Adrenal gland (tissue), 12 donors: ENCODE measurements around the gene OR6T1. TPM values are rescaled to one million over a fixed set of nuclear protein-coding genes. Genes with fewer than 3 reads are reported as not detected.

Experiments used
- DNase-seq, 7 donors: peaks; one replicate each; pipeline ENCODE4 v3.0.0-alpha.2; 2019 to 2020
- H3K27ac ChIP-seq, 5 donors: fragments of 200-600 bp; sonication (generic) in 4 of 5; 1 replicate in 3 of 5; 2 replicates in 2 of 5; pipeline versions ENCODE4 v1.5.1 to v1.8.0; 2016 to 2020; ENCODE audit warnings: mild to moderate bottlenecking in 1 of 5
- H3K27me3 ChIP-seq: fragments of 200-600 bp; 2 replicates; pipeline ENCODE4 v1.8.0; 2021
- H3K36me3 ChIP-seq, 2 donors: fragments of 200-600 bp; replicated peaks in 1 of 2; 1 replicate in 1 of 2; 2 replicates in 1 of 2; pipeline versions ENCODE4 v1.5.1 to v1.8.0; 2018 to 2022
- H3K4me1 ChIP-seq, 2 donors: fragments of 200-600 bp; replicated peaks in 1 of 2; 1 replicate in 1 of 2; 2 replicates in 1 of 2; pipeline versions ENCODE4 v1.5.1 to v1.8.0; 2018 to 2021
- H3K4me3 ChIP-seq, 4 donors: fragments of 200-600 bp; sonication (generic) in 3 of 4; one replicate each; pipeline ENCODE4 v1.5.1; 2016 to 2018
- H3K9me3 ChIP-seq, 3 donors: fragments of 200-600 bp; sonication (generic) in 1 of 3; replicated peaks in 1 of 3; 1 replicate in 2 of 3; 2 replicates in 1 of 3; pipeline versions ENCODE4 v1.5.1 to v1.8.0; 2016 to 2021
- POLR2A ChIP-seq, 2 donors: fragments of 450-650 bp; IDR thresholded peaks; one replicate each; pipeline ENCODE4 v1.6.1; 2017; ENCODE audit warnings: antibody characterized with exemption in 2 of 2, mild to moderate bottlenecking in 2 of 2, moderate library complexity in 1 of 2
- WGBS, 4 donors: extraction: QIAGEN DNeasy Blood & Tissue Kit in 2 of 4; methylation state at CpG; one replicate each; pipeline versions ENCODE4 v1.1.5 to v1.1.7; 2013 to 2017; 5-methylcytosine and 5-hydroxymethylcytosine counted together
- intact Hi-C, 2 donors: fragments of 100-400 bp; cut with DNase I; formaldehyde crosslinking; loops; one replicate each; pipeline versions ENCODE4 v1.14.1 to v1.15.0; 2022 to 2023
- polyA plus RNA-seq, 3 donors: library from polyadenylated mRNA; stranded (reverse); fragments of 200-250 nt in 2 of 3; fragments of 350-450 nt in 1 of 3; fragmentation: Illumina TruSeq in 1 of 3; extraction: RNeasy Lipid Tissue Mini Kit (QIAGEN cat#74804) in 1 of 3; gene quantifications; one replicate each; pipeline ENCODE4 v1.2.3, GENCODE V29; 2013 to 2014
- total RNA-seq, 9 donors: library from RNA; depleted of rRNA in 4 of 9; stranded (reverse); fragments of >200 nt in 4 of 9; fragments of 120-200 nt in 1 of 9; fragmentation: NEBNext Ultra II Directional in 1 of 9; extraction: Animal tissue kit (Norgen Biotek cat#: 25700) in 1 of 9; gene quantifications; one replicate each; pipeline versions ENCODE4 v1.1.0 to v1.2.4, GENCODE V29; 2013 to 2023
- TF ChIP-seq, protein P1 (sequence below), 6 experiments: fragments of 450-650 bp in 4 of 6; fragments of 200-600 bp in 2 of 6; sonication (generic) in 1 of 6; IDR thresholded peaks; 1 replicate in 5 of 6; 2 replicates in 1 of 6; pipeline versions ENCODE4 v1.5.1 to v1.8.0; 2016 to 2021; ENCODE audit warnings: antibody characterized with exemption in 6 of 6, mild to moderate bottlenecking in 2 of 6, moderate library complexity in 1 of 6
- donor health status: healthy with polysubstance abuse.
- donor health status: Bipolar disorder and iron deficiency.
- donor health status: DM: yes; HTN: yes; CAD: no.
- donor health status: DM: no; HTN: no; CAD: no.
- donor health status: DM: no; HTN: no; CAD: no.
- donor health status: DM: yes; HTN: yes; CAD: no.

Gene OR6T1
- total and polyA plus RNA-seq, 12 donors: not detected

- no peak for DNase-seq
- Histone ChIP-seq H3K4me1 (no peaks in the 10 kb centered on the region), H3K27me3 (no peaks in the 10 kb centered on the region), H3K4me3 (no peak overlapping the region), H3K36me3 (no peaks in the 10 kb centered on the region), H3K9me3 (peaks cover 0 to 7% (median 0%) of the 10 kb centered on the region in 3 donors), H3K27ac (no peak overlapping the region)
- intact Hi-C loops: no loop called here
- no peak for TF ChIP-seq POLR2A (IDR thresholded peaks at IDR 0.05)
- TF ChIP-seq, protein P1, sequence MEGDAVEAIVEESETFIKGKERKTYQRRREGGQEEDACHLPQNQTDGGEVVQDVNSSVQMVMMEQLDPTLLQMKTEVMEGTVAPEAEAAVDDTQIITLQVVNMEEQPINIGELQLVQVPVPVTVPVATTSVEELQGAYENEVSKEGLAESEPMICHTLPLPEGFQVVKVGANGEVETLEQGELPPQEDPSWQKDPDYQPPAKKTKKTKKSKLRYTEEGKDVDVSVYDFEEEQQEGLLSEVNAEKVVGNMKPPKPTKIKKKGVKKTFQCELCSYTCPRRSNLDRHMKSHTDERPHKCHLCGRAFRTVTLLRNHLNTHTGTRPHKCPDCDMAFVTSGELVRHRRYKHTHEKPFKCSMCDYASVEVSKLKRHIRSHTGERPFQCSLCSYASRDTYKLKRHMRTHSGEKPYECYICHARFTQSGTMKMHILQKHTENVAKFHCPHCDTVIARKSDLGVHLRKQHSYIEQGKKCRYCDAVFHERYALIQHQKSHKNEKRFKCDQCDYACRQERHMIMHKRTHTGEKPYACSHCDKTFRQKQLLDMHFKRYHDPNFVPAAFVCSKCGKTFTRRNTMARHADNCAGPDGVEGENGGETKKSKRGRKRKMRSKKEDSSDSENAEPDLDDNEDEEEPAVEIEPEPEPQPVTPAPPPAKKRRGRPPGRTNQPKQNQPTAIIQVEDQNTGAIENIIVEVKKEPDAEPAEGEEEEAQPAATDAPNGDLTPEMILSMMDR (IDR thresholded peaks at IDR 0.05): no peak
- 48 to 64% (median 59%) methylated on average over 1 of the region's 1 CpG for WGBS, 4 donors
Measured at GRCh38 chr11:123973816-123974215, 30.2 kb upstream of the OR6T1 start.

- intact Hi-C loops: no loop called here
Measured at GRCh38 chr11:123956752-123957151, 13.1 kb upstream of the OR6T1 start.

GRCh38 chr11:123945132-123945531, 1.5 kb upstream of the OR6T1 start:
- H3K27ac ChIP-seq: no peak overlapping the region

More at GRCh38 chr11:123956752-123957151, 13.1 kb upstream of the OR6T1 start:
- DNase-seq: no peak
- no peak overlapping the region for H3K4me3 ChIP-seq
- TF ChIP-seq POLR2A (IDR thresholded peaks at IDR 0.05): no peak
- TF ChIP-seq, protein P1 (IDR thresholded peaks at IDR 0.05): no peak
- H3K27ac ChIP-seq: no peak overlapping the region
- H3K27me3 ChIP-seq: no peaks in the 10 kb centered on the region
- H3K4me1 ChIP-seq: no peaks in the 10 kb centered on the region
- no peaks in the 10 kb centered on the region for H3K36me3 ChIP-seq
- H3K9me3 ChIP-seq: no peaks in the 10 kb centered on the region

GRCh38 chr11:123942413-123942812, 1.2 kb downstream of the OR6T1 start:
- intact Hi-C loops: no loop called here
- H3K27me3 ChIP-seq: no peaks in the 10 kb centered on the region
- TF ChIP-seq POLR2A (IDR thresholded peaks at IDR 0.05): no peak
- TF ChIP-seq, protein P1 (IDR thresholded peaks at IDR 0.05): no peak
- H3K9me3 ChIP-seq: no peaks in the 10 kb centered on the region
- H3K4me1 ChIP-seq: no peaks in the 10 kb centered on the region
- DNase-seq: no peak
- WGBS, 4 donors: 84 to 90% (median 90%) methylated on average over 4 of the region's 4 CpGs
- H3K36me3 ChIP-seq: no peaks in the 10 kb centered on the region
- H3K4me3 ChIP-seq: no peak overlapping the region
- H3K27ac ChIP-seq: no peak overlapping the region

More at GRCh38 chr11:123945132-123945531, 1.5 kb upstream of the OR6T1 start:
- TF ChIP-seq, protein P1 (IDR thresholded peaks at IDR 0.05): no peak
- no peak for TF ChIP-seq POLR2A (IDR thresholded peaks at IDR 0.05)
- Histone ChIP-seq H3K4me1 (no peaks in the 10 kb centered on the region), H3K9me3 (no peaks in the 10 kb centered on the region), H3K4me3 (no peak overlapping the region), H3K36me3 (no peaks in the 10 kb centered on the region), H3K27me3 (no peaks in the 10 kb centered on the region)
- WGBS, 4 donors: 47 to 68% (median 59%) methylated on average over 1 of the region's 1 CpG
- no peak for DNase-seq
- intact Hi-C loops: no loop called here
